Measurements from ENCODE around the gene ZPR1. TPM values are rescaled to one million over a fixed set of nuclear protein-coding genes. Genes with fewer than 3 reads are reported as not detected.

The ZPR1 gene
- polyA plus RNA-seq, 1 donor from 2014 or later = 34.5 TPM

DNA sequence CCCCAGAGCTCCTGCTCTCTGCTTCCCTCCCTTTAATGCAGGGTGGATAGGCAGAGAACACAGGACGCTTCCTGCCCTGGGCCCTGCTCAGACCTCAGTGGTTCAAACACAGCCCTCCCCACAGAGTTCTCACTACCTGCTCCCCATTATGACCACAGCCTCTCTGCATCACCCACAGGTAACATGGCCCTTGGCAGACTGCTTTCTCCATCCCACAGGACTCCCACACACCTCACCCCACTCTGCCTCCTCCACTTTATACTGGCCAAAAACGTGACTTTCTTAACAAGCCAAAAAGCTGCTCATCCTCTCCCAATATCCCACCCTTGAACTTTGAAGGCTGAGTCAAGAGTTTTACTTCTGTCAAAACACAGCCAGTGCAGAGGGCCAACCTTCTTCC, 48.8 kb downstream of the ZPR1 start (continued):
- TF ChIP-seq, protein P1, sequence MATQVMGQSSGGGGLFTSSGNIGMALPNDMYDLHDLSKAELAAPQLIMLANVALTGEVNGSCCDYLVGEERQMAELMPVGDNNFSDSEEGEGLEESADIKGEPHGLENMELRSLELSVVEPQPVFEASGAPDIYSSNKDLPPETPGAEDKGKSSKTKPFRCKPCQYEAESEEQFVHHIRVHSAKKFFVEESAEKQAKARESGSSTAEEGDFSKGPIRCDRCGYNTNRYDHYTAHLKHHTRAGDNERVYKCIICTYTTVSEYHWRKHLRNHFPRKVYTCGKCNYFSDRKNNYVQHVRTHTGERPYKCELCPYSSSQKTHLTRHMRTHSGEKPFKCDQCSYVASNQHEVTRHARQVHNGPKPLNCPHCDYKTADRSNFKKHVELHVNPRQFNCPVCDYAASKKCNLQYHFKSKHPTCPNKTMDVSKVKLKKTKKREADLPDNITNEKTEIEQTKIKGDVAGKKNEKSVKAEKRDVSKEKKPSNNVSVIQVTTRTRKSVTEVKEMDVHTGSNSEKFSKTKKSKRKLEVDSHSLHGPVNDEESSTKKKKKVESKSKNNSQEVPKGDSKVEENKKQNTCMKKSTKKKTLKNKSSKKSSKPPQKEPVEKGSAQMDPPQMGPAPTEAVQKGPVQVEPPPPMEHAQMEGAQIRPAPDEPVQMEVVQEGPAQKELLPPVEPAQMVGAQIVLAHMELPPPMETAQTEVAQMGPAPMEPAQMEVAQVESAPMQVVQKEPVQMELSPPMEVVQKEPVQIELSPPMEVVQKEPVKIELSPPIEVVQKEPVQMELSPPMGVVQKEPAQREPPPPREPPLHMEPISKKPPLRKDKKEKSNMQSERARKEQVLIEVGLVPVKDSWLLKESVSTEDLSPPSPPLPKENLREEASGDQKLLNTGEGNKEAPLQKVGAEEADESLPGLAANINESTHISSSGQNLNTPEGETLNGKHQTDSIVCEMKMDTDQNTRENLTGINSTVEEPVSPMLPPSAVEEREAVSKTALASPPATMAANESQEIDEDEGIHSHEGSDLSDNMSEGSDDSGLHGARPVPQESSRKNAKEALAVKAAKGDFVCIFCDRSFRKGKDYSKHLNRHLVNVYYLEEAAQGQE (IDR thresholded peaks at IDR 0.05; ENCODE audit: borderline replicate concordance) = no peak
- no peak for TF ChIP-seq TAF1 (IDR thresholded peaks at IDR 0.05; ENCODE audit: low read depth)

DNA sequence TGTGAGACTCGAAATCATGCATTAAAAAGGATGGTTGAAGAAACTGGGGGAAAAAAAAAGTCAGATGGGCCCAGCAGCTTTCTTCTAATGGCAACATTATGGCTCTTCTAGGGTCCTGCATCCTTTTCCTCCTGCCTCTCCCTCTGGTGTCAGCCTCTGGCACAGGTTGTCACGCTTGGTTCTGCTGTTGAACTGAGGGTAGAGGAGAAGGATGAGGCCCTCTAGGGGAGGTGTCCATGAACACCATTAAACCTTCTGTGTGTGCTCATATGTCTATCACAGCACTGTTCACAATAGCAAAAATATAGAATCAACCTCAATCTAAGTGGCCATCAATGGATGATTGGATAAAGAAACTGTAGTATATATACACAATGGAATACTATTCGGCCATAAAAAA, 51.1 kb downstream of the ZPR1 start:
- Histone ChIP-seq H3K27me3 (ENCODE audit: insufficient read depth, low read depth, low read length) (no peaks in the 10 kb centered on the region), H3K4me2 (ENCODE audit: low read length) (no peak overlapping the region), H3K9ac (ENCODE audit: low read length) (no peak overlapping the region), H3K9me2 (ENCODE audit: insufficient read depth, low read length) (no peaks in the 10 kb centered on the region), H3K9me3 (ENCODE audit: low read length) (no peaks in the 10 kb centered on the region), H3K36me3 (ENCODE audit: insufficient read depth, low read length) (no peaks in the 10 kb centered on the region), H3K27ac (ENCODE audit: low read length) (no peak overlapping the region), H4K20me1 (ENCODE audit: insufficient read depth) (no peaks in the 10 kb centered on the region), H3F3A (ENCODE audit: insufficient read depth, low read length, poor library complexity, severe bottlenecking) (no peaks in the 10 kb centered on the region), H2AFZ (ENCODE audit: low read depth, low read length) (no peak overlapping the region), H3K4me3 (ENCODE audit: low read length) (no peak overlapping the region), H3K79me2 (replicated peaks; ENCODE audit: insufficient read depth, low read length) (no peaks in the 10 kb centered on the region)
- TF ChIP-seq SMC3 (conservative IDR thresholded peaks at IDR 0.05; ENCODE audit: poor library complexity) (no peak), TAF1 (IDR thresholded peaks at IDR 0.05; ENCODE audit: low read depth) (no peak), POLR2AphosphoS5 (IDR thresholded peaks at IDR 0.05) (no peak), MXI1 (conservative IDR thresholded peaks at IDR 0.05; ENCODE audit: poor library complexity, severe bottlenecking) (no peak), EP300 (conservative IDR thresholded peaks at IDR 0.05; ENCODE audit: poor library complexity, severe bottlenecking) (no peak), EZH2 (IDR thresholded peaks at IDR 0.05; ENCODE audit: borderline replicate concordance, insufficient read depth, low read length, poor library complexity, severe bottlenecking) (no peak), RAD21 (conservative IDR thresholded peaks at IDR 0.05) (no peak)
- TF ChIP-seq, protein P1 (IDR thresholded peaks at IDR 0.05; ENCODE audit: borderline replicate concordance) = no peak
- TF ChIP-seq, protein P2, sequence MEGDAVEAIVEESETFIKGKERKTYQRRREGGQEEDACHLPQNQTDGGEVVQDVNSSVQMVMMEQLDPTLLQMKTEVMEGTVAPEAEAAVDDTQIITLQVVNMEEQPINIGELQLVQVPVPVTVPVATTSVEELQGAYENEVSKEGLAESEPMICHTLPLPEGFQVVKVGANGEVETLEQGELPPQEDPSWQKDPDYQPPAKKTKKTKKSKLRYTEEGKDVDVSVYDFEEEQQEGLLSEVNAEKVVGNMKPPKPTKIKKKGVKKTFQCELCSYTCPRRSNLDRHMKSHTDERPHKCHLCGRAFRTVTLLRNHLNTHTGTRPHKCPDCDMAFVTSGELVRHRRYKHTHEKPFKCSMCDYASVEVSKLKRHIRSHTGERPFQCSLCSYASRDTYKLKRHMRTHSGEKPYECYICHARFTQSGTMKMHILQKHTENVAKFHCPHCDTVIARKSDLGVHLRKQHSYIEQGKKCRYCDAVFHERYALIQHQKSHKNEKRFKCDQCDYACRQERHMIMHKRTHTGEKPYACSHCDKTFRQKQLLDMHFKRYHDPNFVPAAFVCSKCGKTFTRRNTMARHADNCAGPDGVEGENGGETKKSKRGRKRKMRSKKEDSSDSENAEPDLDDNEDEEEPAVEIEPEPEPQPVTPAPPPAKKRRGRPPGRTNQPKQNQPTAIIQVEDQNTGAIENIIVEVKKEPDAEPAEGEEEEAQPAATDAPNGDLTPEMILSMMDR (IDR thresholded peaks at IDR 0.05; ENCODE audit: poor library complexity, severe bottlenecking) = no peak
